ENCODE results near the gene CALML6.

Gene CALML6

GRCh38 chr1:1893997-1894353 is 21.1 kb upstream of the CALML6 start:
- Histone ChIP-seq H3K4me1 (ENCODE audit: control insufficient read depth, insufficient read depth, low read length) (peaks cover 16% of the 10 kb centered on the region), H3K9ac (ENCODE audit: low read depth, low read length) (no peak overlapping the region), H3K4me3 (ENCODE audit: low read length) (no peak overlapping the region), H3K9me3 (replicated peaks; ENCODE audit: low read length) (no peaks in the 10 kb centered on the region), H3K27me3 (ENCODE audit: control insufficient read depth, insufficient read depth, low read length) (no peaks in the 10 kb centered on the region), H3K36me3 (ENCODE audit: insufficient read depth, low read length) (no peaks in the 10 kb centered on the region), H3K4me2 (ENCODE audit: low read length) (no peak overlapping the region)

DNA sequence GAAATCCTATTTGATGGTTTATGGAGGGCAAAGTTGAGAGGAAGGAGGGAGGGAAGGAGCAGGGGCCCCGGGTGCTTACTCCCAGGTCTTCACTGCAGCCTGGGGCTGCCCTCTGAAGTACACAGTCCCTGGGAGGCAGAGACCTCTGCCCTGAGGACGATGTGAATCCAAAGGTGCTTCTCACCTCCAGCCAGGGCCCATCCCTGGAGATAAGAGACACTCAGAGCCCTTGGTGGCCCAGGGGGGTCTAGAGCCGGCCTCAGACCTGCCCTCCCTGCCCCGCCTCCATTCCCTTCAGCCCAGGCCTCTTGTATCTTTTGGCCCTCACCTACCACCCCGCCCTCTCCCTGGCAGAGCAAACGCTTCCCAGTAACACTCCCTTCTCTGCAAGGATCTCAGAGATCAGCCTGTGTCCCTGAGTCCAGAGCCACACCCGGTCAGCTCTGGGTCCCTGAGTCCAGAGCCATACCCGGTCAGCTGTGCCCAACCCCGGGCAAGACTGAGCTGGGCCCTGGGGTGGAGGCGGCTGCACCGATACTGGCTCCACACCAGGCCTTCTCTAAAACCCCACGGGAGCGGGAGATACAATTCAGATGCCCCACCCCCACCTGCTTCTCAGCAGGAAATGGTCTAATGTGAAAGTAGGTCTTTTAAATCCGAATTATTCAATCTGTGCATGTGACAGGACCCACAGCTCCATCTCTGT is 20.6 kb upstream of the CALML6 start:
- Histone ChIP-seq H3K9me3 (replicated peaks; ENCODE audit: low read length) (no peaks in the 10 kb centered on the region), H3K9ac (ENCODE audit: low read depth, low read length) (no peak overlapping the region), H3K4me2 (ENCODE audit: low read length) (peak overlapping the region; percentile 37), H3K4me3 (ENCODE audit: low read length) (no peak overlapping the region), H3K27me3 (ENCODE audit: control insufficient read depth, insufficient read depth, low read length) (no peaks in the 10 kb centered on the region), H3K36me3 (ENCODE audit: insufficient read depth, low read length) (no peaks in the 10 kb centered on the region), H3K4me1 (ENCODE audit: control insufficient read depth, insufficient read depth, low read length) (peaks cover 15% of the 10 kb centered on the region)

GRCh38 chr1:1895060-1895418 is 20.0 kb upstream of the CALML6 start:
- Histone ChIP-seq H3K9me3 (replicated peaks; ENCODE audit: low read length) (no peaks in the 10 kb centered on the region), H3K27me3 (ENCODE audit: control insufficient read depth, insufficient read depth, low read length) (no peaks in the 10 kb centered on the region), H3K4me3 (ENCODE audit: low read length) (no peak overlapping the region), H3K4me1 (ENCODE audit: control insufficient read depth, insufficient read depth, low read length) (peaks cover 15% of the 10 kb centered on the region), H3K4me2 (ENCODE audit: low read length) (peak overlapping the region; percentile 37), H3K9ac (ENCODE audit: low read depth, low read length) (no peak overlapping the region), H3K36me3 (ENCODE audit: insufficient read depth, low read length) (no peaks in the 10 kb centered on the region)

GRCh38 chr1:1895456-1896336 is 19.4 kb upstream of the CALML6 start:
- no peak overlapping the region for H3K4me2 ChIP-seq (ENCODE audit: low read length)
- H3K9ac ChIP-seq (ENCODE audit: low read depth, low read length) = no peak overlapping the region
- H3K9me3 ChIP-seq (replicated peaks; ENCODE audit: low read length) = no peaks in the 10 kb centered on the region
- peaks cover 15% of the 10 kb centered on the region for H3K4me1 ChIP-seq (ENCODE audit: control insufficient read depth, insufficient read depth, low read length)
- no peak overlapping the region for H3K4me3 ChIP-seq (ENCODE audit: low read length)
- no peaks in the 10 kb centered on the region for H3K27me3 ChIP-seq (ENCODE audit: control insufficient read depth, insufficient read depth, low read length)
- H3K36me3 ChIP-seq (ENCODE audit: insufficient read depth, low read length) = no peaks in the 10 kb centered on the region

DNA sequence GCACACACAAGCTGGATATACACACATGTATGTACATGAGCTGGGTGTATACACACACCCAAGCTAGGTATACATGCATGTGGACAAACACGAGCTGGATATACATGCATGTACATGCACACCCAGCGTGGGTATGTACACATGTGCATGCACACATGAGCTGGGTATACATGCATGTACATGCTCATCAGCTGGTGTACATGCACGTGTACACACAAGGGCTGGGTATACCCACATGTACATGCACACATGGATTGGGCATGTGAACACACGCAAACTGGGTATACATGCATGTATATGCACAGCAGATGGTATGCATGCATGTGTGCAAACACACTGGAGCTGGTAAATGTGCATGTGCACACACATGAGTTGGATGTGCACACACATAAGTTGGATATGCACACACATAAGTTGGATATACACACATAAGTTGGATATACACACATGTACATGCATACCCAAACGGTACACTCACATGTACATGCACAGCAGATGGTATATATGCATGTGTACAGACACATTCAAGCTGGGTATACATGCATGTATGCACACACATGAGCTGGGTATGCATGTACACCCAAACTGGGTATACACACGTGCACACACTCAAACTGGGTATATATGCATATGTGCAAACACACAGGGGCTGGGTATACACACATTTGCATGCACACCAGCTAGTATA is 16.7 kb upstream of the CALML6 start:
- Histone ChIP-seq H3K9ac (ENCODE audit: low read depth, low read length) (no peak overlapping the region), H3K4me3 (ENCODE audit: low read length) (no peak overlapping the region), H3K27me3 (ENCODE audit: control insufficient read depth, insufficient read depth, low read length) (no peaks in the 10 kb centered on the region), H3K4me2 (ENCODE audit: low read length) (no peak overlapping the region), H3K4me1 (ENCODE audit: control insufficient read depth, insufficient read depth, low read length) (peaks cover 5% of the 10 kb centered on the region), H3K36me3 (ENCODE audit: insufficient read depth, low read length) (no peaks in the 10 kb centered on the region), H3K9me3 (replicated peaks; ENCODE audit: low read length) (no peaks in the 10 kb centered on the region)

DNA sequence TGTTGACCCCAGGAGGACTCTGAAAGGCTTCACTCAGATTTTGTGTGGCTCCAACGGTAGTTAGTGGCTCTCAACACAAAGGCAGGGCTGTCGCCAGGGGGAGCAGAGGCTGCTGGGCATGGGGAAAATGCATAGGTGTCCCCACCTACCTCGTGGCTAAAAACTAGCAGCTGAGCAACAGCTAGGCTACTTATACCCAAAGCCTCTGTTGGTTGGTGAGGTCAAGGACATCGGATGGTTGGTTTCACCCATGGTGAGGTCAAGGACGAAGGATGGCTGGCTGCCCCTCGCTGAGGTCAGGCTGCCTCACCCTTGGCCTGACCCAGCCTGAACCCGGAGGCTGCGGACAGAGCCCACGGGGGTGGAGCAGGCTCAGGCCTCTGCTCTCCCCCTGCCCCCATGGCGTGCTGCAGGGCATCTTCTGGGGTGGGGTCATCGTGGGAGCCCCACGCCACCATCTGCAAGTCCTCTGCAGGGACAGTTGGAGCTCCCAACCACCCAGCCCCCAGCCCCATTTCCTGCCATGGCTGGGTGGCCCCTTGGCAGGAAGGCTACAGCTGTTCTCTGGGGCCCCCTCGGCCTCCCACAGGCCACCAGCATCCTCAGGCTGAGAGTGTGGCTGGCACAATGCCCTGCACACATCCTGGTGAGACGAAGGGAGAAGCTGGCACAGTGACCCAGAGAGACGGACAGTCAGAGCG is 15.6 kb upstream of the CALML6 start:
- Histone ChIP-seq H3K9ac (ENCODE audit: low read depth, low read length) (no peak overlapping the region), H3K36me3 (ENCODE audit: insufficient read depth, low read length) (no peaks in the 10 kb centered on the region), H3K4me1 (ENCODE audit: control insufficient read depth, insufficient read depth, low read length) (peaks cover 4% of the 10 kb centered on the region), H3K4me2 (ENCODE audit: low read length) (no peak overlapping the region), H3K4me3 (ENCODE audit: low read length) (no peak overlapping the region), H3K9me3 (replicated peaks; ENCODE audit: low read length) (no peaks in the 10 kb centered on the region), H3K27me3 (ENCODE audit: control insufficient read depth, insufficient read depth, low read length) (no peaks in the 10 kb centered on the region)

- no peak overlapping the region for H3K4me2 ChIP-seq (ENCODE audit: low read length)
- no peak overlapping the region for H3K9ac ChIP-seq (ENCODE audit: low read depth, low read length)
- H3K27me3 ChIP-seq (ENCODE audit: control insufficient read depth, insufficient read depth, low read length) = no peaks in the 10 kb centered on the region
- H3K4me1 ChIP-seq (ENCODE audit: control insufficient read depth, insufficient read depth, low read length) = no peaks in the 10 kb centered on the region
- no peak overlapping the region for H3K4me3 ChIP-seq (ENCODE audit: low read length)
- H3K36me3 ChIP-seq (ENCODE audit: insufficient read depth, low read length) = no peaks in the 10 kb centered on the region
- H3K9me3 ChIP-seq (replicated peaks; ENCODE audit: low read length) = no peaks in the 10 kb centered on the region
Measured at GRCh38 chr1:1899967-1900327, 15.1 kb upstream of the CALML6 start.

DNA sequence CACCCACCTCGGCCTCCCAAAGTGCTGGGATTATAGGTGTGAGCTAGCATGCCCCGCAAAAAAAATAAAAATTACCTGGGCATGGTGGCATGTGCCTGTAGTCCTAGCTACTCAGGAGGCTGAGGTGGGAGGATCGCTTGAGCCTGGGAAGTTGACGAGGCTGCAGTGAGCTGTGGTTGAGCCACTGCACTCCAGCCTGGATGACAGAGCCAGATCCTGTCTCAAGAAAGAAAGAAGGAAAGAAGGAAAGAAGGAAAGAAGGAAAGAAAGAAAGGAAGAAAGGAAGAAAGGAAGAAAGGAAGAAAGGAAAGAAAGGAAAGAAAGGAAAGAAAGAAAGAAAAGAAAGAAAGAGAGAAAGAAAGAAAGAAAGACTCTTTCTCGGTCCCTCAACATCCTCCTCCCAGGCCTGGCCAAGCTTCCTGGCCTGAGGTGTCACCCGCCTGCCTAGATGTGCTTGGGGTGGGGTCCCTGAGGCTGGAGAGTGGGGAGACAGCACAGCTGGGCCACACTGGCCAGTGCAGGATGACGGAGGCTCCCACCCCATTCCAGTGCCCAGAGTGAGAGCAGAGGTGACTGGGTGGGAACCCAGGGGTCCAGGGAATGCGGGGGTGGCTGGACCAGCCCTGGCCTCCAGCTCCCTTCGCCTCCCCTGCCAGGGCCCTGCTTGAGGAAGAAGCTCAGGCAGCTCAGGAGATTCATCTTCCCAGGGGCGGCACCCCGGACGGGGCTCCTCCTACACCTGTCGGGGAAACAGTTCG is 14.0 kb upstream of the CALML6 start:
- Histone ChIP-seq H3K36me3 (ENCODE audit: insufficient read depth, low read length) (no peaks in the 10 kb centered on the region), H3K9me3 (replicated peaks; ENCODE audit: low read length) (no peaks in the 10 kb centered on the region), H3K27me3 (ENCODE audit: control insufficient read depth, insufficient read depth, low read length) (no peaks in the 10 kb centered on the region), H3K4me3 (ENCODE audit: low read length) (no peak overlapping the region), H3K9ac (ENCODE audit: low read depth, low read length) (no peak overlapping the region), H3K4me2 (ENCODE audit: low read length) (no peak overlapping the region), H3K4me1 (ENCODE audit: control insufficient read depth, insufficient read depth, low read length) (no peaks in the 10 kb centered on the region)

DNA sequence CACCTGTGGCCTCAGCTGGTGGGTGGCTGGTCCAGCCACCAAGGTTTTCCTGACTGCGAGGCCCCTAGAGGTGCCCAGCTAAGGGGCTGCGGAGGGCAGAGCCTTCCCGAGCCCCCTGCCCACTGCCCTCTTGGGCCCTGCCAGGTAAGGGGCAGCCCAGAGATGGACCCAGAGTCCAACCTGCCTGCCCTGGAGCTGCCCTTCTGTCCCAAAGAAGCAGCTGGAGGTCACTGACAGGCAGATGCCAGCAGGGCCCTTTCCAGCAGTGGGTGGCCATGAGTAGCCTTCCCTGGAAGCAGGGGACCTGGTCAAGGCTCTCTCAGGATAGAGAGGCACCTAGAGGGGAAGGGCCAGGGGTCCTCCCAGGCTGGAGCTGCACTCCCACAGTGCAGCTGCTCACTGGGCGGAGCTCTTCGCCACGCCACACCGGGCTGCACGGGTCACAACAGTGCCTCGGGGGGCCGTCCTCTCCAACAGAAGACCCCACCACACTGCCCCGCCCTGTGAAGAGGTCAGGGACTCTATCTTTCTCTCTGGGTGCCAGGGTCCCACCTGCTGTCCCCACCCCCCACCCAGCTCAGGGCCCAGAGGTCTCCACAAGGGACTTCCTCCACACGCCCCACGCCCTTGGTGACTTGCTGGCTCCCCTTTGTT is 13.3 kb upstream of the CALML6 start:
- Histone ChIP-seq H3K27me3 (ENCODE audit: control insufficient read depth, insufficient read depth, low read length) (no peaks in the 10 kb centered on the region), H3K9ac (ENCODE audit: low read depth, low read length) (no peak overlapping the region), H3K9me3 (replicated peaks; ENCODE audit: low read length) (no peaks in the 10 kb centered on the region), H3K4me1 (ENCODE audit: control insufficient read depth, insufficient read depth, low read length) (no peaks in the 10 kb centered on the region), H3K36me3 (ENCODE audit: insufficient read depth, low read length) (no peaks in the 10 kb centered on the region), H3K4me3 (ENCODE audit: low read length) (no peak overlapping the region), H3K4me2 (ENCODE audit: low read length) (no peak overlapping the region)

DNA sequence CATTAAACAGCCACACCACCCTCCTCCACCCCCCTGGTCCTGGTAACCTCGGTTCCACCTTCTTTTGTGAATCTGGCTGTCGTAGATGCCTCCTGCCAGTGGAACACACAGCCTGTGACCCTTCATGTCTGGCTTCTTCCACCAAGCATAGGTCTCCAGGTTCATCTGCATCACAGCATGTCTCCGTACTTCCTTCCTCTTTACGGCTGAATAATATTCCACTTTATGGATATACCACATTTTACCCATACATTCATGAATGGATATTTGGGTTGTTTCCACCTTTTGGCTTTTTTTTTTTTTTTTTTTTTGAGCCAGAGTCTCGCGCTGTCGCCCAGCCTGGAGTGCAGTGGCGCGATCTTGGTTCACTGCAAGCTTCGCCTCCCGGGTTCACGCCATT is 11.8 kb upstream of the CALML6 start:
- Histone ChIP-seq H3K36me3 (ENCODE audit: insufficient read depth, low read length) (no peaks in the 10 kb centered on the region), H3K27me3 (ENCODE audit: control insufficient read depth, insufficient read depth, low read length) (no peaks in the 10 kb centered on the region), H3K4me2 (ENCODE audit: low read length) (no peak overlapping the region), H3K4me3 (ENCODE audit: low read length) (no peak overlapping the region), H3K9ac (ENCODE audit: low read depth, low read length) (no peak overlapping the region), H3K4me1 (ENCODE audit: control insufficient read depth, insufficient read depth, low read length) (peaks cover 4% of the 10 kb centered on the region), H3K9me3 (replicated peaks; ENCODE audit: low read length) (no peaks in the 10 kb centered on the region)
